H1 (cell line): ENCODE measurements around the gene DTX3. TPM values are rescaled to one million over a fixed set of nuclear protein-coding genes. Genes with fewer than 3 reads are reported as not detected.

Experiments
- CTCF ChIA-PET: fragments of 300-600 bp; sonication (Branson Sonifier 250); formaldehyde crosslinking; loops from one replicate; lab custom pipeline; 2021; ENCODE audit not compliant: partially characterized antibody; lab: Charles Lee
- POLR2A ChIA-PET: fragments of 300-600 bp; sonication (Branson Sonifier 250); formaldehyde crosslinking; loops from one replicate; lab custom pipeline; 2021; ENCODE audit warnings: inconsistent platforms; ENCODE audit not compliant: partially characterized antibody; lab: Charles Lee
- DNase-seq, 2 experiments: peaks; one replicate each; pipeline versions ENCODE4 v3.0.0 to v3.0.0-alpha.2; 2010 to 2022; ENCODE audit warnings: low spot score in 2 of 2, low read depth in 1 of 2, mixed read lengths in 1 of 2
- FAIRE-seq: peaks from 2 replicates; lab custom pipeline; 2011; peaks lifted over from hg19 to GRCh38; lab: Jason Lieb, UNC
- H2AFZ ChIP-seq: 2 replicates; pipeline ENCODE4 v1.8.1; 2012; ENCODE audit warnings: low read length, inconsistent platforms
- H2AK5ac ChIP-seq: 2 replicates; pipeline ENCODE4 v1.6.1; 2013; ENCODE audit warnings: low read depth, low read length
- H2BK120ac ChIP-seq: replicated peaks from 2 replicates; pipeline ENCODE3; 2013; ENCODE audit warnings: low read depth, low read length, inconsistent platforms
- H2BK12ac ChIP-seq: 2 replicates; pipeline ENCODE4 v1.6.1; 2013; ENCODE audit warnings: low read depth, low read length
- H2BK15ac ChIP-seq: 2 replicates; pipeline ENCODE4 v1.6.1; 2013; ENCODE audit warnings: low read length
- H2BK20ac ChIP-seq: 2 replicates; pipeline ENCODE4 v1.6.1; 2013; ENCODE audit warnings: low read length
- H2BK5ac ChIP-seq: 2 replicates; pipeline ENCODE4 v1.6.1; 2013; ENCODE audit warnings: low read depth, low read length
- H3K14ac ChIP-seq: 2 replicates; pipeline ENCODE4 v1.6.1; 2013; ENCODE audit warnings: inconsistent platforms; ENCODE audit not compliant: insufficient read length
- H3K18ac ChIP-seq: 2 replicates; pipeline ENCODE4 v1.6.1; 2013; ENCODE audit warnings: low read length; ENCODE audit errors: extremely low read depth
- H3K23ac ChIP-seq: 2 replicates; pipeline ENCODE4 v1.6.1; 2013; ENCODE audit warnings: inconsistent platforms; ENCODE audit not compliant: insufficient read length
- H3K23me2 ChIP-seq: 2 replicates; pipeline ENCODE4 v1.6.1; 2013; ENCODE audit warnings: low read depth, low read length
- H3K27ac ChIP-seq: 2 replicates; pipeline ENCODE4 v1.6.1; 2011; ENCODE audit warnings: low read depth, low read length, inconsistent platforms
- H3K27me3 ChIP-seq, 4 experiments: replicated peaks in 1 of 4; 1 replicate in 1 of 4; 2 replicates in 3 of 4; pipeline versions ENCODE4 v1.6.1 to v1.8.1; 2011 to 2013; ENCODE audit warnings: low read length in 3 of 4, mild to moderate bottlenecking in 3 of 4, inconsistent platforms in 2 of 4, mixed read lengths in 2 of 4, moderate library complexity in 1 of 4; ENCODE audit not compliant: control insufficient read depth in 3 of 4, insufficient read depth in 3 of 4; ENCODE audit errors: extremely low read depth in 1 of 4
- H3K36me3 ChIP-seq, 4 experiments: 2 replicates each; pipeline versions ENCODE4 v1.6.1 to v1.8.1; 2011 to 2013; ENCODE audit warnings: mild to moderate bottlenecking in 4 of 4, low read length in 3 of 4, moderate library complexity in 2 of 4, control low read depth in 1 of 4, inconsistent platforms in 1 of 4; ENCODE audit not compliant: insufficient read depth in 4 of 4, control insufficient read depth in 2 of 4
- H3K4ac ChIP-seq: replicated peaks from 2 replicates; pipeline ENCODE3; 2013; ENCODE audit warnings: low read length, low read depth, mixed read lengths, inconsistent platforms; ENCODE audit not compliant: insufficient read length
- H3K4me1 ChIP-seq, 4 experiments: replicated peaks in 1 of 4; 1 replicate in 1 of 4; 2 replicates in 3 of 4; pipeline versions ENCODE4 v1.6.1 to v1.8.1; 2011 to 2013; ENCODE audit warnings: low read length in 3 of 4, inconsistent platforms in 2 of 4, mixed read lengths in 1 of 4; ENCODE audit not compliant: insufficient read depth in 4 of 4, control insufficient read depth in 3 of 4
- H3K4me2 ChIP-seq, 2 experiments: 2 replicates each; pipeline versions ENCODE4 v1.6.1 to v1.8.1; 2011 to 2013; ENCODE audit warnings: low read depth in 2 of 2, low read length in 2 of 2, control low read depth in 1 of 2, inconsistent platforms in 1 of 2, mild to moderate bottlenecking in 1 of 2; ENCODE audit not compliant: insufficient read depth in 1 of 2
- H3K4me3 ChIP-seq, 4 experiments: fragments of 200-600, 300-600 bp in 1 of 4; sonication (generic), shearing (Covaris generic), sonication (Bioruptor Twin) in 1 of 4; 2 replicates each; pipeline versions ENCODE4 v1.5.1 to v1.8.1; 2011 to 2016; ENCODE audit warnings: low read length in 4 of 4, low read depth in 3 of 4, control low read depth in 2 of 4, inconsistent platforms in 2 of 4, mild to moderate bottlenecking in 2 of 4, mixed read lengths in 1 of 4, moderate library complexity in 1 of 4; ENCODE audit not compliant: insufficient read depth in 2 of 4; ENCODE audit errors: extremely low read depth in 1 of 4
- H3K56ac ChIP-seq: replicated peaks from 2 replicates; pipeline ENCODE3; 2013; ENCODE audit warnings: low read depth, mild to moderate bottlenecking, mixed read lengths, low read length, inconsistent platforms; ENCODE audit not compliant: insufficient read length
- H3K79me1 ChIP-seq: 2 replicates; pipeline ENCODE4 v1.6.1; 2013; ENCODE audit warnings: low read depth, low read length, control low read depth
- H3K79me2 ChIP-seq, 2 experiments: 2 replicates each; pipeline versions ENCODE4 v1.6.1 to v1.8.1; 2012 to 2013; ENCODE audit warnings: low read length in 2 of 2, mild to moderate bottlenecking in 2 of 2, inconsistent platforms in 1 of 2; ENCODE audit not compliant: insufficient read depth in 2 of 2, control insufficient read depth in 1 of 2
- H3K9ac ChIP-seq, 4 experiments: replicated peaks in 1 of 4; 1 replicate in 1 of 4; 2 replicates in 3 of 4; pipeline versions ENCODE4 v1.6.1 to v1.8.1; 2011 to 2013; ENCODE audit warnings: low read depth in 3 of 4, low read length in 3 of 4, control low read depth in 2 of 4, mild to moderate bottlenecking in 2 of 4, moderate library complexity in 2 of 4, inconsistent platforms in 1 of 4; ENCODE audit errors: extremely low read depth in 1 of 4
- H3K9me3 ChIP-seq, 2 experiments: 2 replicates each; pipeline versions ENCODE4 v1.6.1 to v1.8.1; 2012 to 2013; ENCODE audit warnings: mild to moderate bottlenecking in 2 of 2, moderate library complexity in 2 of 2, control low read depth in 1 of 2, inconsistent platforms in 1 of 2, low read depth in 1 of 2, low read length in 1 of 2, mixed read lengths in 1 of 2; ENCODE audit not compliant: insufficient read depth in 2 of 2
- H4K20me1 ChIP-seq, 2 experiments: replicated peaks in 1 of 2; 2 replicates each; pipeline versions ENCODE3 to v1.8.1; 2011 to 2013; ENCODE audit warnings: inconsistent platforms in 2 of 2, low read length in 2 of 2, mild to moderate bottlenecking in 1 of 2; ENCODE audit not compliant: insufficient read depth in 2 of 2, control insufficient read depth in 1 of 2
- H4K5ac ChIP-seq: 2 replicates; pipeline ENCODE4 v1.6.1; 2013; ENCODE audit warnings: low read length, low read depth, mixed read lengths, inconsistent platforms; ENCODE audit not compliant: insufficient read length
- H4K8ac ChIP-seq: 2 replicates; pipeline ENCODE4 v1.8.0; 2013; ENCODE audit warnings: mild to moderate bottlenecking, moderate library complexity, low read length, inconsistent platforms; ENCODE audit not compliant: insufficient read depth; ENCODE audit errors: extremely low read depth
- H4K91ac ChIP-seq: replicated peaks from 2 replicates; pipeline ENCODE3; 2013; ENCODE audit warnings: low read length, mixed read lengths, inconsistent platforms; ENCODE audit not compliant: insufficient read length
- CEBPB ChIP-seq: IDR thresholded peaks from 2 replicates; pipeline ENCODE4 v1.6.1; 2012; ENCODE audit warnings: low read depth, low read length
- JUN ChIP-seq: IDR thresholded peaks from 2 replicates; pipeline ENCODE4 v1.6.1; 2011; ENCODE audit warnings: low read depth, mild to moderate bottlenecking, improper control_type of control experiment, low read length
- KDM1A ChIP-seq: fragments of 200-600, 300-600 bp; sonication (generic); IDR thresholded peaks from 2 replicates; pipeline ENCODE4 v1.7.1; 2016; ENCODE audit warnings: mild to moderate bottlenecking, low read length, borderline replicate concordance
- KDM4A ChIP-seq: IDR thresholded peaks from one replicate; pipeline ENCODE4 v1.7.1; 2012; ENCODE audit warnings: low read depth, mild to moderate bottlenecking, moderate library complexity, low read length, inconsistent platforms; ENCODE audit not compliant: severe bottlenecking
- MAX ChIP-seq: IDR thresholded peaks from 2 replicates; pipeline ENCODE4 v1.6.1; 2012; ENCODE audit warnings: inconsistent platforms
- SIN3A ChIP-seq, 2 experiments: IDR thresholded peaks in 1 of 2; conservative IDR thresholded peaks in 1 of 2; 2 replicates each; pipeline ENCODE4 v1.6.1; 2011 to 2012; ENCODE audit warnings: low read length in 2 of 2, improper control_type of control experiment in 1 of 2, low read depth in 1 of 2, mild to moderate bottlenecking in 1 of 2
- SIRT6 ChIP-seq: IDR thresholded peaks from one replicate; pipeline ENCODE4 v1.7.1; 2012; ENCODE audit warnings: low read length, inconsistent platforms
- SRF ChIP-seq: IDR thresholded peaks from 2 replicates; pipeline ENCODE4 v1.6.1; 2011; ENCODE audit warnings: mild to moderate bottlenecking, low read depth, low read length, moderate library complexity
- USF2 ChIP-seq: IDR thresholded peaks from 2 replicates; pipeline ENCODE4 v1.6.1; 2011; ENCODE audit warnings: low read length, improper control_type of control experiment
- WGBS, 2 experiments: shearing (Covaris generic) in 1 of 2; methylation state at CpG; one replicate each; pipeline versions ENCODE4 v1.1.6 to v1.1.7; 2013 to 2015; ENCODE audit warnings: low lambda C conversion rate in 2 of 2, mixed read lengths in 2 of 2, inconsistent platforms in 1 of 2, low coverage in 1 of 2, missing lambda C conversion rate in 1 of 2; ENCODE audit not compliant: insufficient replicate concordance in 2 of 2, insufficient coverage in 1 of 2, insufficient read length in 1 of 2; ENCODE audit errors: extremely low coverage in 1 of 2, missing lambda C conversion rate in 1 of 2; 5-methylcytosine and 5-hydroxymethylcytosine counted together
- polyA plus RNA-seq, 7 experiments: library from polyadenylated mRNA; depleted of rRNA in 3 of 7; stranded (reverse) in 5 of 7; unstranded in 2 of 7; fragments of >200 nt in 5 of 7; fragments of 200-250 nt in 2 of 7; gene quantifications; 1 replicate in 5 of 7; 2 replicates in 1 of 7; 4 replicates in 1 of 7; pipeline versions ENCODE4 v1.2.1 to v1.2.3, GENCODE V29; 2011 to 2013; ENCODE audit warnings: missing spikeins in 2 of 7, mixed read lengths in 2 of 7
- total RNA-seq: library from RNA; stranded (reverse); fragmentation: NEBNext Ultra II Directional; extraction: Animal tissue kit (Norgen Biotek cat#: 25700); gene quantifications from 2 replicates; pipeline ENCODE4 v1.2.1, GENCODE V29; 2021

Gene DTX3
- total and polyA plus RNA-seq, 2 of the 8 experiments (the other 6 are each of a cell fraction or from before 2014, with no cell fraction given): 41.8 to 92.5 TPM

GRCh38 chr12:57624441-57625220 lies 20.0 kb downstream of the DTX3 start:
- DNase-seq (no peak), FAIRE-seq (no peak)
- ChIA-PET CTCF (interaction anchor here (0.6 to 10.7 kb wide), 11 partner anchors 12 to 1050 kb away, joined by 3 to 201 read pairs (median 4); partner anchors contain the start of genes ARHGEF25, DTX3 and PIP4K2C), POLR2A (interaction anchor here (0.7 to 2.1 kb wide), 7 partner anchors 15 to 120 kb away, joined by 3 to 6 read pairs (median 3); partner anchors contain the start of genes DDIT3, DTX3, PIP4K2C and TSPAN31)
- no peak overlapping the region for H2BK15ac ChIP-seq
- 85% methylated on average over 8 of the region's 8 CpGs; no CpG with 5 or more reads in 1 of the 2 experiments for WGBS, 2 experiments
- H3K4me3 ChIP-seq: no peak overlapping the region
- H3K4me2 ChIP-seq: no peak overlapping the region
- no peak overlapping the region for H3K4ac ChIP-seq
- 0 out of 2 replicates have a peak, but pooled peaks cover 2% of the 10 kb centered on the region for H3K79me1 ChIP-seq
- no peaks in the 10 kb centered on the region; a peak in 1 of 8 replicates for H3K36me3 ChIP-seq
- no peak for TF ChIP-seq KDM1A
- TF ChIP-seq SIN3A (conservative IDR thresholded peaks at IDR 0.05 in 1 of 2, IDR thresholded peaks at IDR 0.05 in 1 of 2; ENCODE audit: low read depth in 1 of 2, low read length in 2 of 2): no peak
- TF ChIP-seq JUN: no peak
- TF ChIP-seq KDM4A: no peak
- no peak for TF ChIP-seq USF2
- no peak for TF ChIP-seq CEBPB
- TF ChIP-seq SRF: no peak
- no peak for TF ChIP-seq MAX
- no peak for TF ChIP-seq SIRT6
- H2AK5ac ChIP-seq: no peak overlapping the region
- no peak overlapping the region for H3K56ac ChIP-seq
- H4K91ac ChIP-seq: no peak overlapping the region
- 0 out of 2 replicates have a peak overlapping the region, but pooled peaks have one; percentile 5 for H2BK12ac ChIP-seq
- no peak overlapping the region for H2AFZ ChIP-seq
- H4K8ac ChIP-seq: no peak overlapping the region
- H3K27ac ChIP-seq: no peak overlapping the region
- no peak overlapping the region for H4K5ac ChIP-seq
- H3K27me3 ChIP-seq: peaks cover 93 to 100% (median 99%) of the 10 kb centered on the region in 4 experiments
- no peak overlapping the region for H3K18ac ChIP-seq
- peaks cover 0 to 30% (median 21%) of the 10 kb centered on the region in 4 experiments; a peak in 6 of 7 replicates for H3K4me1 ChIP-seq
- H2BK120ac ChIP-seq: no peak overlapping the region
- H4K20me1 ChIP-seq: peaks cover 0 to 28% of the 10 kb centered on the region in 2 experiments
- no peak overlapping the region for H2BK5ac ChIP-seq
- H3K79me2 ChIP-seq: no peaks in the 10 kb centered on the region
- H2BK20ac ChIP-seq: no peak overlapping the region
- no peak overlapping the region for H3K9ac ChIP-seq
- H3K14ac ChIP-seq: no peak overlapping the region
- peaks cover 6% of the 10 kb centered on the region; the same call in 1 of the 2 replicates for H3K23me2 ChIP-seq
- H3K9me3 ChIP-seq: no peaks in the 10 kb centered on the region; a peak in 1 of 4 replicates
- H3K23ac ChIP-seq: no peak overlapping the region
